Activated CD8-positive, alpha-beta memory T cell treated with anti-CD3 and anti-CD28 coated beads for 36 hours (primary cell): ENCODE measurements around the gene GRIA4. TPM values are rescaled to one million over a fixed set of nuclear protein-coding genes. Genes with fewer than 3 reads are reported as not detected.

Experiments
- CTCF ChIA-PET: fragments of 350-600 bp; sonication (Branson Sonifier 250); formaldehyde crosslinking; loops from one replicate; lab custom pipeline; 2021; ENCODE audit warnings: antibody characterized with exemption; lab: Charles Lee
- POLR2A ChIA-PET: fragments of 350-600 bp; sonication (Branson Sonifier 250); formaldehyde crosslinking; loops from one replicate; lab custom pipeline; 2021; ENCODE audit warnings: antibody characterized with exemption; lab: Charles Lee
- total RNA-seq, 2 experiments: library from RNA; stranded (reverse); gene quantifications; one replicate each; pipeline ENCODE4 v1.2.3, GENCODE V29; 2021

The GRIA4 gene
- total RNA-seq, 2 experiments from 2014 or later = not detected

- ChIA-PET CTCF (no interaction called here), POLR2A (no interaction called here)
These were observed 411.5 kb downstream of the GRIA4 start for GRCh38 chr11:106021181-106021966.

- CTCF ChIA-PET = no interaction called here
- POLR2A ChIA-PET = no interaction called here
These were observed 412.3 kb downstream of the GRIA4 start, which contains the start of gene MSANTD4 for GRCh38 chr11:106021967-106022794. TSS of gene MSANTD4 (minus strand) at chr11:106022240. CDS start at chr11:106010917, 11,323 bp downstream.

GRCh38 chr11:106022795-106023275 is 413.0 kb downstream of the GRIA4 start:
- ChIA-PET POLR2A (no interaction called here), CTCF (no interaction called here)

DNA sequence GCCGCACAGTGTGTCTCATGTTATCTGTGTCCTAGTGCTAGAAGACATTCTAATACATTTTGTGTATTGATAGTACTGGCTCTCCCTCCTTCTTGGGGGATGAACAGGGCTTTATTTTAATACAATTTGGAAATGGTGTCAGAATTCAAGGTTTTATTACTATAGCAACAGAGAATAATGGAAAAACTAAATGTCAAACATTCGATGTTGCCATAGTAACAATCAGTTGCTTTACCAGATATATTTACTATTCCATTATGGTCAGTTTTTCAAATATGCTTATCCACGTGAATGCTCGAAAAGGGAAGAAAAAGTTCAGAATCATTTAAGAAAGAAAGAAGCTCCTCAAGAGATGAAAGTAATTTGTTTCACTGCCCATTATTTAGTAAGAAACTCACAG is 420.7 kb downstream of the GRIA4 start:
- ChIA-PET CTCF (no interaction called here), POLR2A (no interaction called here)

DNA sequence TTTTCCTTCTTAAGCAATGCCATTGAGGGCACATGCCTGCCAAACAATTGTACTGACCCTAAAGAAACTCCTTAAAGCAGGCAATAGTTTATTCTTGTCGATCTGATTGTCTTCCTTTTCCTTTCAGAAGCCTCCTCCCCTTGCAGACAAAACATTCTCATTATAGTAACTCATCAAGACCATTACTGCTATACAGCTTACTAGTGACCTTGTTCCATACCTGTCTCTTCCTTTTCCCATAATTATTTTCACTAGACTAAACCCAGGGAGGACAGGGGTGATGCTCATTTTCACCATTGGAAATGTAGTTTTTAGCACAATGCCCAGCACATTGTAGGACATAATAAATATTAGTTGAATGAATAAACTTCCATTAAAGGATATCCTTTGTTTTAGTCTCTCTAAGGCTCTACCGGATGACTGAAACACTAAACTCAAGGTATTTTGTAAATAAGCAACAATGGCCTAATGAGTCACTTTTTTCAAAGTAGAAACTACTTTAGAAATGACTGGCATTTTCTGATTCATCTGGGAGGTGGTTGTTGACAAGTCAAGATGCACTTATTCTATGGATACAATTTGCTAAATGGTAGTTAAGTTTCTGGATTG is 421.4 kb downstream of the GRIA4 start:
- POLR2A ChIA-PET = no interaction called here
- CTCF ChIA-PET = no interaction called here
